SU-DHL-6 (cell line): ENCODE data around the gene ATXN7L1.

Source experiments
- H2AFZ ChIP-seq: fragments of 200-600 bp; sonication (generic); 2 replicates; pipeline ENCODE4 v1.6.1; 2014; ENCODE audit warnings: low read depth, mild to moderate bottlenecking, moderate library complexity, mixed read lengths, antibody characterized with exemption, low read length; ENCODE audit not compliant: severe bottlenecking
- H3F3A ChIP-seq: fragments of 200-600 bp; shearing (Covaris generic); 2 replicates; pipeline ENCODE4 v1.6.0; 2016; ENCODE audit warnings: antibody characterized with exemption, mild to moderate bottlenecking; ENCODE audit not compliant: insufficient read depth
- H3K27ac ChIP-seq: fragments of 200-600 bp; sonication (generic); 2 replicates; pipeline ENCODE4 v1.5.1; 2016; ENCODE audit warnings: low read depth, mild to moderate bottlenecking, low read length, moderate library complexity, mixed read lengths
- H3K27me3 ChIP-seq: fragments of 200-600 bp; sonication (generic), shearing (Covaris generic); 2 replicates; pipeline ENCODE4 v1.6.0; 2014; ENCODE audit warnings: mild to moderate bottlenecking, low read length
- H3K36me3 ChIP-seq: fragments of 200-600 bp; sonication (generic); 2 replicates; pipeline ENCODE4 v1.6.1; 2014; ENCODE audit warnings: mild to moderate bottlenecking, low read length, mixed read lengths
- H3K4me2 ChIP-seq: fragments of 300-600, 200-600 bp; shearing (Covaris generic), sonication (generic); 2 replicates; pipeline ENCODE4 v1.6.0; 2014; ENCODE audit warnings: low read length, low read depth, mild to moderate bottlenecking; ENCODE audit not compliant: poor library complexity, severe bottlenecking
- H3K4me3 ChIP-seq: fragments of 200-600 bp; sonication (generic); 2 replicates; pipeline ENCODE4 v1.5.1; 2014; ENCODE audit warnings: antibody characterized with exemption, low read length, mild to moderate bottlenecking, mixed read lengths; ENCODE audit not compliant: insufficient read depth, poor library complexity, severe bottlenecking
- H3K79me2 ChIP-seq: fragments of 200-600 bp; sonication (generic); 2 replicates; pipeline ENCODE4 v1.6.1; 2014; ENCODE audit warnings: mild to moderate bottlenecking, low read length, moderate library complexity; ENCODE audit not compliant: insufficient read depth
- H3K9ac ChIP-seq: fragments of 200-600 bp; sonication (generic); 2 replicates; pipeline ENCODE4 v1.7.0; 2014; ENCODE audit warnings: mild to moderate bottlenecking, low read length
- H3K9me2 ChIP-seq: fragments of 200-600 bp; sonication (generic); replicated peaks from 2 replicates; pipeline ENCODE4 v1.6.1; 2014; ENCODE audit warnings: low read length; ENCODE audit not compliant: insufficient read depth
- H3K9me3 ChIP-seq: fragments of 200-600 bp; sonication (generic); 2 replicates; pipeline ENCODE4 v1.6.1; 2014; ENCODE audit warnings: low read length, mixed read lengths; ENCODE audit not compliant: insufficient read depth
- H4K20me1 ChIP-seq: fragments of 200-600 bp; sonication (generic); 2 replicates; pipeline ENCODE4 v1.6.1; 2014; ENCODE audit warnings: low read depth, mild to moderate bottlenecking, antibody characterized with exemption, low read length, moderate library complexity, mixed read lengths
- EZH2phosphoT487 ChIP-seq: fragments of 200-600 bp; sonication (generic), shearing (Covaris generic); conservative IDR thresholded peaks from 2 replicates; pipeline ENCODE4 v1.6.1; 2018; ENCODE audit warnings: mild to moderate bottlenecking, antibody characterized with exemption, low read length, moderate library complexity, mixed read lengths
- TF ChIP-seq, protein P1 (sequence below): fragments of 200-600 bp; sonication (generic); IDR thresholded peaks from one replicate; pipeline ENCODE4 v1.5.1; 2017; ENCODE audit warnings: antibody characterized with exemption, mild to moderate bottlenecking, low read length, moderate library complexity; ENCODE audit not compliant: insufficient read depth, poor library complexity, severe bottlenecking

ATXN7L1 gene

DNA sequence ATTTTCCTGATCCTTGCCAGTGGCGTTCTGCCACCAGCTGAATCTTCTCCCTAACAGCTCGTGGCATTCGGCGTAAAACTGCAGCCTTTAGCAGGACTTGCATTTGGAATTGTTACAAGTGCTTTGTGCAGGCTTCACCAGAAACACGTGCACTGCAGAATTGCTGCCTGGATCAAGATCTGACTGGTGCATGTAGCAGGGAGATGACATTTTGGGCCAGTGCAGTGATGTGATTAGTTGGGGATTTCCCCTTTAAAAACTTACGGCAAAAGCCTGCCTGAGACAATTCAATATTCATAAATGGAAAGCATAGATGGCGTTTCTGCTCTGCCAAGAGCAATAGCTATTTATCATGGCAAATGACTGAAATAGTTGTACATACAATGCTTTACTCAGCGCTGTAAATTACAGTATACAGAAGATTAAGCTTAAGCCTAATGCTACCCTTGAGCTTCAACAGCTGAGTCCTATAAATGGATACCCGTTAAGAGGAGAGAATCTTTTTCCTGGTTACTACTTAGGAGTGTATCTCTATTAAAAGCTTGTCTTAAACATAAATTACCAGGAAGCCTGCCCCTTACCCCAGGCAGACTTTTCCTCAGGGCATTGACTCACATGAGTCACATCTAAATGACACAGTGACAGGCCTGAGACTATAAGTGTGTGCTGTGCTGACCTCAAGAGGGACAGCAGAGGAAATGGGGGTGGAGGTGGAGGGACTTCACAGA, 106.3 kb downstream of the ATXN7L1 start:
- Histone ChIP-seq H3K79me2 (no peaks in the 10 kb centered on the region), H3F3A (no peaks in the 10 kb centered on the region), H3K4me3 (no peak overlapping the region), H3K9ac (no peak overlapping the region), H2AFZ (no peak overlapping the region), H3K9me2 (no peaks in the 10 kb centered on the region), H3K4me2 (no peak overlapping the region), H4K20me1 (no peaks in the 10 kb centered on the region), H3K9me3 (no peaks in the 10 kb centered on the region), H3K27ac (no peak overlapping the region), H3K27me3 (no peaks in the 10 kb centered on the region), H3K36me3 (no peaks in the 10 kb centered on the region)
- TF ChIP-seq, protein P1, sequence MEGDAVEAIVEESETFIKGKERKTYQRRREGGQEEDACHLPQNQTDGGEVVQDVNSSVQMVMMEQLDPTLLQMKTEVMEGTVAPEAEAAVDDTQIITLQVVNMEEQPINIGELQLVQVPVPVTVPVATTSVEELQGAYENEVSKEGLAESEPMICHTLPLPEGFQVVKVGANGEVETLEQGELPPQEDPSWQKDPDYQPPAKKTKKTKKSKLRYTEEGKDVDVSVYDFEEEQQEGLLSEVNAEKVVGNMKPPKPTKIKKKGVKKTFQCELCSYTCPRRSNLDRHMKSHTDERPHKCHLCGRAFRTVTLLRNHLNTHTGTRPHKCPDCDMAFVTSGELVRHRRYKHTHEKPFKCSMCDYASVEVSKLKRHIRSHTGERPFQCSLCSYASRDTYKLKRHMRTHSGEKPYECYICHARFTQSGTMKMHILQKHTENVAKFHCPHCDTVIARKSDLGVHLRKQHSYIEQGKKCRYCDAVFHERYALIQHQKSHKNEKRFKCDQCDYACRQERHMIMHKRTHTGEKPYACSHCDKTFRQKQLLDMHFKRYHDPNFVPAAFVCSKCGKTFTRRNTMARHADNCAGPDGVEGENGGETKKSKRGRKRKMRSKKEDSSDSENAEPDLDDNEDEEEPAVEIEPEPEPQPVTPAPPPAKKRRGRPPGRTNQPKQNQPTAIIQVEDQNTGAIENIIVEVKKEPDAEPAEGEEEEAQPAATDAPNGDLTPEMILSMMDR = no peak
- TF ChIP-seq EZH2phosphoT487 = no peak

DNA sequence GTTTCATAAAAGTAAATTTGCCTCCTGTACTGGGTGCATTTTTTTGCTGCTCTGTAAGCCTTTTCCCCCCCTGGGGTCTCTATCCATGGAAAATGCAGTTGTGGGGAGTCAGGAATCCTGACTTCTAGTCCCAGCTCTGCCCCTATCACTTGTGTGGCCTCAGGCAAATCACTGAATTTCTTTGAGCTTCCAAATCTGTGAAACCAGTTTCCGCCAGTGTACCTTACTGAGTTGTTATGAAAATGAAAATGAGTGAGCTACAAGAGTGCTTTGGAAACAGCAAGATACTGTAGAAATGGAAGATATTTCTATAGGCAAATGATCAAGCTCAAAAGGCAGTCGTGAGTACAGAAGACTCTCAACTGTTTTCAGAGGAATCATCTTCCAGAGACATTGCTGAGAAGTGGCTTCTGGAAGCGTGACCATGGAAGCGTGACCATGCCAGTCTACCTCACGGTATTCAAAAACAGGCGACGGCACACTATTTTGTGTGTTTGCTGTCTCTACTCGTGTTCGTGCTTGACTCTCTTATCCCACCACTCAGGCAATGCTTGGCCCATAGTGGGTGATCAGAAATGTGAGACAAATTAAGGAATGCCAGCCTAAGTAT, 107.4 kb downstream of the ATXN7L1 start:
- H3K4me3 ChIP-seq = no peak overlapping the region
- H3K9me2 ChIP-seq = no peaks in the 10 kb centered on the region
- no peaks in the 10 kb centered on the region for H3K27me3 ChIP-seq
- TF ChIP-seq, protein P1 = no peak
- TF ChIP-seq EZH2phosphoT487 = no peak
- no peak overlapping the region for H3K27ac ChIP-seq
- no peak overlapping the region for H3K9ac ChIP-seq
- no peaks in the 10 kb centered on the region for H3K79me2 ChIP-seq
- H3K4me2 ChIP-seq = no peak overlapping the region
- H4K20me1 ChIP-seq = no peaks in the 10 kb centered on the region
- no peak overlapping the region for H2AFZ ChIP-seq
- no peaks in the 10 kb centered on the region for H3K9me3 ChIP-seq
- no peaks in the 10 kb centered on the region for H3F3A ChIP-seq
- H3K36me3 ChIP-seq = no peaks in the 10 kb centered on the region

DNA sequence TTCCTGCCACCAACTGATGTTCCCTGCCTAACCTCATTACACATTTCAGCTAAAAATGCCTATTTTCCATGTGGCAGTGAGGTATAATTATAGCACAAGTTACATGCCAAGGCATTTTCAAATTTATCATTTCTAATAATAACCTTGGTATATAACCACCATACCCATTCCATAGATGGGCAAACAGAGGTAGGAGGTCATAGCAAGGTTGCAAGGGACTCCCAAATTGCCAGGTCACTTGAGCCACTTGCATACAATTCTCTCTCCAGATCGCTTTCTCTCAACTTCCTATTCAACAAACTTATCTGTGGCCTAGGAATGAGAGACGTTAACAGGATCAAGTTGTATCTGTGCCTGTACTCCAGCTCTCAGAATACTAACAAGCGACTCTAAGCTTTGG, 108.3 kb downstream of the ATXN7L1 start:
- no peak overlapping the region for H2AFZ ChIP-seq
- H3K4me3 ChIP-seq = no peak overlapping the region
- H3K9me3 ChIP-seq = no peaks in the 10 kb centered on the region
- TF ChIP-seq, protein P1 = no peak
- no peak for TF ChIP-seq EZH2phosphoT487
- H3F3A ChIP-seq = no peaks in the 10 kb centered on the region
- H4K20me1 ChIP-seq = no peaks in the 10 kb centered on the region
- H3K9me2 ChIP-seq = no peaks in the 10 kb centered on the region
- no peak overlapping the region for H3K9ac ChIP-seq
- H3K27ac ChIP-seq = no peak overlapping the region
- H3K36me3 ChIP-seq = no peaks in the 10 kb centered on the region
- no peaks in the 10 kb centered on the region for H3K27me3 ChIP-seq
- no peaks in the 10 kb centered on the region for H3K79me2 ChIP-seq
- H3K4me2 ChIP-seq = no peak overlapping the region
